OCI-LY7 (cell line): Measurements from ENCODE around the gene TRIM33. TPM values are rescaled to one million over a fixed set of nuclear protein-coding genes. Genes with fewer than 3 reads are reported as not detected.
"Not testable (repeated sequence)": the region's sequence is repeated elsewhere in the genome, so short reads cannot be mapped to it uniquely, and the experiment has no call there.

ENCODE experiments used
- BruUV-seq: library from RNA; stranded (reverse); fragments of 400-500 nt; replicated peaks from 2 replicates; lab custom pipeline; 2021; lab: Mats Ljungman, UMichigan
- CTCF ChIA-PET: fragments of 300-600 bp; sonication (Branson Sonifier 250); formaldehyde crosslinking; loops from one replicate; lab custom pipeline; 2022; ENCODE audit warnings: antibody characterized with exemption; ENCODE audit not compliant: unreplicated experiment; lab: Charles Lee
- POLR2A ChIA-PET: fragments of 300-600 bp; sonication (Branson Sonifier 250); formaldehyde crosslinking; loops from one replicate; lab custom pipeline; 2022; ENCODE audit warnings: antibody characterized with exemption; lab: Charles Lee
- DNase-seq: peaks from one replicate; pipeline ENCODE4 v3.0.0-alpha.2; 2015; ENCODE audit warnings: low spot score
- H2AFZ ChIP-seq: fragments of 200-600 bp; sonication (generic), shearing (Covaris generic); 2 replicates; pipeline ENCODE4 v1.6.1; 2014; ENCODE audit warnings: mild to moderate bottlenecking, antibody characterized with exemption, low read length, moderate library complexity
- H3K27ac ChIP-seq: fragments of 200-600 bp; sonication (generic); 2 replicates; pipeline ENCODE4 v1.5.1; 2014; ENCODE audit warnings: mixed run types, low read depth, mild to moderate bottlenecking, moderate library complexity, low read length, inconsistent platforms; ENCODE audit not compliant: poor library complexity, severe bottlenecking
- H3K36me3 ChIP-seq: fragments of 200-600 bp; sonication (generic); 2 replicates; pipeline ENCODE4 v1.6.1; 2014; ENCODE audit warnings: mild to moderate bottlenecking, antibody characterized with exemption, low read length, moderate library complexity, mixed read lengths; ENCODE audit not compliant: insufficient read depth
- H3K4me1 ChIP-seq: fragments of 200-600 bp; sonication (generic); 2 replicates; pipeline ENCODE4 v1.5.1; 2014; ENCODE audit warnings: mild to moderate bottlenecking, low read length; ENCODE audit not compliant: insufficient read depth, poor library complexity, severe bottlenecking
- H3K4me2 ChIP-seq: fragments of 200-600 bp; sonication (generic); 2 replicates; pipeline ENCODE4 v1.6.1; 2014; ENCODE audit warnings: mild to moderate bottlenecking, low read length
- H3K4me3 ChIP-seq: fragments of 200-600 bp; sonication (generic); 2 replicates; pipeline ENCODE4 v1.5.1; 2014; ENCODE audit warnings: mild to moderate bottlenecking, low read depth, low read length; ENCODE audit not compliant: poor library complexity, severe bottlenecking
- H3K79me2 ChIP-seq: fragments of 200-600 bp; sonication (generic); 2 replicates; pipeline ENCODE4 v1.6.1; 2016; ENCODE audit warnings: low read depth, mild to moderate bottlenecking, low read length, moderate library complexity, mixed read lengths; ENCODE audit not compliant: insufficient read depth
- H3K9me2 ChIP-seq: fragments of 200-600 bp; sonication (generic); 2 replicates; pipeline ENCODE4 v1.6.1; 2016; ENCODE audit warnings: mild to moderate bottlenecking, low read length, mixed read lengths; ENCODE audit not compliant: insufficient read depth
- H3K9me3 ChIP-seq: fragments of 200-600 bp; sonication (generic); 2 replicates; pipeline ENCODE4 v1.6.1; 2014; ENCODE audit warnings: mild to moderate bottlenecking, mixed run types, low read length, mixed read lengths
- H4K20me1 ChIP-seq: fragments of 200-600 bp; sonication (generic); 2 replicates; pipeline ENCODE4 v1.6.1; 2014; ENCODE audit warnings: mild to moderate bottlenecking, antibody characterized with exemption, low read length, moderate library complexity, mixed read lengths; ENCODE audit not compliant: insufficient read depth
- EZH2phosphoT487 ChIP-seq: fragments of 200-600 bp; sonication (generic); IDR thresholded peaks from 2 replicates; pipeline ENCODE4 v1.6.1; 2018; ENCODE audit warnings: low read depth, borderline replicate concordance, mild to moderate bottlenecking, mixed run types, antibody characterized with exemption, low read length, moderate library complexity, mixed read lengths
- intact Hi-C: fragments of 100-400 bp; cut with micrococcal nuclease; formaldehyde crosslinking; loops from one replicate; pipeline ENCODE4 v1.10.0; 2022; ENCODE audit not compliant: unreplicated experiment
- total RNA-seq, 2 experiments: library from RNA; depleted of rRNA in 1 of 2; stranded (reverse); fragments of >200 nt in 1 of 2; shearing (Covaris generic) in 1 of 2; gene quantifications; 2 replicates each; pipeline ENCODE4 v1.2.3, GENCODE V29; 2014 to 2022
- TF ChIP-seq, protein P1 (sequence below): fragments of 200-600 bp; sonication (generic); conservative IDR thresholded peaks from 2 replicates; pipeline ENCODE4 v1.5.1; 2014; ENCODE audit warnings: mild to moderate bottlenecking, antibody characterized with exemption, low read length, moderate library complexity, mixed read lengths

TRIM33 gene
- total RNA-seq, 2 experiments from 2014 or later, result 43.0 to 44.7 TPM

- H3K4me1 ChIP-seq, result no peaks in the 10 kb centered on the region
- peaks cover 86% of the 10 kb centered on the region for H3K36me3 ChIP-seq
- no peaks in the 10 kb centered on the region for H3K9me3 ChIP-seq
- intact Hi-C loops, result no loop called here
- H2AFZ ChIP-seq, result no peak overlapping the region
- H3K79me2 ChIP-seq, result no peaks in the 10 kb centered on the region
- no peak overlapping the region for H3K4me3 ChIP-seq
- no TSS peak for BruUV-seq
- H3K27ac ChIP-seq, result no peak overlapping the region
- no peaks in the 10 kb centered on the region for H3K9me2 ChIP-seq
- no peaks in the 10 kb centered on the region for H4K20me1 ChIP-seq
- DNase-seq, result no peak
- ChIA-PET POLR2A (interaction anchor here (0.6 to 1.0 kb wide), 3 partner anchors 12 to 24 kb away, joined by 3 to 5 read pairs (median 4); no protein-coding TSS in a partner anchor), CTCF (no interaction called here)
- no peak overlapping the region for H3K4me2 ChIP-seq
- TF ChIP-seq, protein P1, sequence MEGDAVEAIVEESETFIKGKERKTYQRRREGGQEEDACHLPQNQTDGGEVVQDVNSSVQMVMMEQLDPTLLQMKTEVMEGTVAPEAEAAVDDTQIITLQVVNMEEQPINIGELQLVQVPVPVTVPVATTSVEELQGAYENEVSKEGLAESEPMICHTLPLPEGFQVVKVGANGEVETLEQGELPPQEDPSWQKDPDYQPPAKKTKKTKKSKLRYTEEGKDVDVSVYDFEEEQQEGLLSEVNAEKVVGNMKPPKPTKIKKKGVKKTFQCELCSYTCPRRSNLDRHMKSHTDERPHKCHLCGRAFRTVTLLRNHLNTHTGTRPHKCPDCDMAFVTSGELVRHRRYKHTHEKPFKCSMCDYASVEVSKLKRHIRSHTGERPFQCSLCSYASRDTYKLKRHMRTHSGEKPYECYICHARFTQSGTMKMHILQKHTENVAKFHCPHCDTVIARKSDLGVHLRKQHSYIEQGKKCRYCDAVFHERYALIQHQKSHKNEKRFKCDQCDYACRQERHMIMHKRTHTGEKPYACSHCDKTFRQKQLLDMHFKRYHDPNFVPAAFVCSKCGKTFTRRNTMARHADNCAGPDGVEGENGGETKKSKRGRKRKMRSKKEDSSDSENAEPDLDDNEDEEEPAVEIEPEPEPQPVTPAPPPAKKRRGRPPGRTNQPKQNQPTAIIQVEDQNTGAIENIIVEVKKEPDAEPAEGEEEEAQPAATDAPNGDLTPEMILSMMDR, result no peak
- TF ChIP-seq EZH2phosphoT487, result no peak
Observed at GRCh38 chr1:114448370-114449036, 62.5 kb downstream of the TRIM33 start.

- ChIA-PET POLR2A (interaction anchor here (0.6 kb wide), 1 partner anchor 249 kb away, joined by 4 read pairs; no protein-coding TSS in a partner anchor), CTCF (no interaction called here)
- no peak overlapping the region for H3K4me3 ChIP-seq
- H4K20me1 ChIP-seq, result no peaks in the 10 kb centered on the region
- no TSS peak for BruUV-seq
- H3K27ac ChIP-seq, result no peak overlapping the region
- intact Hi-C loops, result no loop called here
- no peak for TF ChIP-seq EZH2phosphoT487
- TF ChIP-seq, protein P1, result no peak
- H3K4me2 ChIP-seq, result no peak overlapping the region
- no peak overlapping the region for H2AFZ ChIP-seq
- DNase-seq, result no peak
- no peaks in the 10 kb centered on the region for H3K4me1 ChIP-seq
- H3K36me3 ChIP-seq, result peaks cover 86% of the 10 kb centered on the region
- H3K9me2 ChIP-seq, result no peaks in the 10 kb centered on the region
- no peaks in the 10 kb centered on the region for H3K9me3 ChIP-seq
- H3K79me2 ChIP-seq, result no peaks in the 10 kb centered on the region
Observed at GRCh38 chr1:114446198-114446597, 64.8 kb downstream of the TRIM33 start.

GRCh38 chr1:114443226-114443625, 67.8 kb downstream of the TRIM33 start:
- DNase-seq, BruUV-seq, H2AFZ ChIP-seq, H3K4me1 ChIP-seq, intact Hi-C loops, H3K4me3 ChIP-seq, H3K9me3 ChIP-seq, H3K9me2 ChIP-seq, H3K4me2 ChIP-seq, H4K20me1 ChIP-seq, CTCF ChIA-PET, H3K27ac ChIP-seq, H3K79me2 ChIP-seq: not testable (repeated sequence)
- POLR2A ChIA-PET, result interaction anchor here (0.6 to 1.2 kb wide), 3 partner anchors 10 to 138 kb away, joined by 3 to 4 read pairs (median 3); no protein-coding TSS in a partner anchor
- peaks cover 75% of the 10 kb centered on the region for H3K36me3 ChIP-seq
